ENCODE results near the gene CTU2.

Gene CTU2

GRCh38 chr16:88710556-88710955 is 4.3 kb downstream of the CTU2 start:
- TF ChIP-seq EZH2 (IDR thresholded peaks at IDR 0.05; ENCODE audit: borderline replicate concordance, low read length): no peak
- no peak for TF ChIP-seq CTCF (IDR thresholded peaks at IDR 0.05; ENCODE audit: low read length)
- Histone ChIP-seq H3K4me3 (ENCODE audit: low read depth, low read length, poor library complexity, severe bottlenecking) (no peak overlapping the region), H4K20me1 (ENCODE audit: insufficient read depth, low read length) (no peaks in the 10 kb centered on the region), H2AFZ (ENCODE audit: low read length) (no peak overlapping the region), H3K79me2 (ENCODE audit: insufficient read depth, low read length) (no peaks in the 10 kb centered on the region), H3K36me3 (ENCODE audit: insufficient read depth, low read length) (peaks cover 17% of the 10 kb centered on the region), H3K27ac (ENCODE audit: low read depth, low read length, poor library complexity, severe bottlenecking) (no peak overlapping the region), H3K9me2 (ENCODE audit: low read depth, low read length) (no peaks in the 10 kb centered on the region), H3K9ac (ENCODE audit: low read length) (no peak overlapping the region), H3F3A (ENCODE audit: insufficient read depth, low read length) (no peaks in the 10 kb centered on the region), H3K4me1 (ENCODE audit: insufficient read depth, low read length, severe bottlenecking) (peaks cover 19% of the 10 kb centered on the region), H3K9me3 (ENCODE audit: low read length) (no peaks in the 10 kb centered on the region), H3K27me3 (ENCODE audit: insufficient read depth, low read length) (no peaks in the 10 kb centered on the region), H3K4me2 (ENCODE audit: low read length) (no peak overlapping the region)

- no peaks in the 10 kb centered on the region for H4K20me1 ChIP-seq (ENCODE audit: insufficient read depth, low read length)
- no peaks in the 10 kb centered on the region for H3K79me2 ChIP-seq (ENCODE audit: insufficient read depth, low read length)
- H3F3A ChIP-seq (ENCODE audit: insufficient read depth, low read length): no peaks in the 10 kb centered on the region
- peaks cover 30% of the 10 kb centered on the region for H3K36me3 ChIP-seq (ENCODE audit: insufficient read depth, low read length)
- no peaks in the 10 kb centered on the region for H3K9me3 ChIP-seq (ENCODE audit: low read length)
- no peak overlapping the region for H3K4me3 ChIP-seq (ENCODE audit: low read depth, low read length, poor library complexity, severe bottlenecking)
- H3K27ac ChIP-seq (ENCODE audit: low read depth, low read length, poor library complexity, severe bottlenecking): no peak overlapping the region
- TF ChIP-seq EZH2 (IDR thresholded peaks at IDR 0.05; ENCODE audit: borderline replicate concordance, low read length) (no peak), CTCF (IDR thresholded peaks at IDR 0.05; ENCODE audit: low read length) (no peak)
- H2AFZ ChIP-seq (ENCODE audit: low read length): no peak overlapping the region
- peaks cover 15% of the 10 kb centered on the region for H3K4me1 ChIP-seq (ENCODE audit: insufficient read depth, low read length, severe bottlenecking)
- H3K4me2 ChIP-seq (ENCODE audit: low read length): no peak overlapping the region
- no peak overlapping the region for H3K9ac ChIP-seq (ENCODE audit: low read length)
- H3K27me3 ChIP-seq (ENCODE audit: insufficient read depth, low read length): no peaks in the 10 kb centered on the region
- no peaks in the 10 kb centered on the region for H3K9me2 ChIP-seq (ENCODE audit: low read depth, low read length)
Measured at GRCh38 chr16:88711750-88712340, 5.5 kb downstream of the CTU2 start.

GRCh38 chr16:88712362-88712979 is 6.2 kb downstream of the CTU2 start:
- Histone ChIP-seq H3K4me2 (ENCODE audit: low read length) (no peak overlapping the region), H2AFZ (ENCODE audit: low read length) (no peak overlapping the region), H3K36me3 (ENCODE audit: insufficient read depth, low read length) (peaks cover 36% of the 10 kb centered on the region), H3K4me1 (ENCODE audit: insufficient read depth, low read length, severe bottlenecking) (peaks cover 9% of the 10 kb centered on the region), H3K27ac (ENCODE audit: low read depth, low read length, poor library complexity, severe bottlenecking) (no peak overlapping the region), H4K20me1 (ENCODE audit: insufficient read depth, low read length) (no peaks in the 10 kb centered on the region), H3K27me3 (ENCODE audit: insufficient read depth, low read length) (no peaks in the 10 kb centered on the region), H3F3A (ENCODE audit: insufficient read depth, low read length) (no peaks in the 10 kb centered on the region), H3K79me2 (ENCODE audit: insufficient read depth, low read length) (no peaks in the 10 kb centered on the region), H3K4me3 (ENCODE audit: low read depth, low read length, poor library complexity, severe bottlenecking) (no peak overlapping the region), H3K9ac (ENCODE audit: low read length) (no peak overlapping the region), H3K9me2 (ENCODE audit: low read depth, low read length) (no peaks in the 10 kb centered on the region), H3K9me3 (ENCODE audit: low read length) (no peaks in the 10 kb centered on the region)
- TF ChIP-seq EZH2 (IDR thresholded peaks at IDR 0.05; ENCODE audit: borderline replicate concordance, low read length) (no peak), CTCF (IDR thresholded peaks at IDR 0.05; ENCODE audit: low read length) (no peak)
